Left colon (tissue), 2 donors: ENCODE results near the gene FUT4. TPM values are rescaled to one million over a fixed set of nuclear protein-coding genes. Genes with fewer than 3 reads are reported as not detected.
"Not testable (repeated sequence)": the region's sequence is repeated elsewhere in the genome, so short reads cannot be mapped to it uniquely, and the experiment has no call there.

ENCODE experiments used
- ATAC-seq: fragments of 200-7000 bp; cut with Tn5 transposase; one replicate; pipeline ENCODE4 v1.9.1; 2020; ENCODE audit warnings: mild to moderate bottlenecking, moderate library complexity
- DNase-seq, 2 donors: peaks; one replicate each; pipeline ENCODE4 v3.0.0-alpha.2; 2020
- intact Hi-C, 2 donors: fragments of 100-400 bp; cut with DNase I in 1 of 2; cut with micrococcal nuclease in 1 of 2; formaldehyde crosslinking; loops; one replicate each; pipeline versions ENCODE4 v1.11.2 to v1.14.0; 2022; cut with DNase I, micrococcal nuclease
- long read RNA-seq: library from polyadenylated mRNA; unstranded; transcript quantifications from one replicate; pipeline ENCODE4 v2.0.0, GENCODE V29; 2021
- total RNA-seq, 2 donors: library from RNA; stranded (reverse); fragmentation: NEBNext Ultra II Directional; extraction: Animal tissue kit (Norgen Biotek cat#: 25700); gene quantifications; one replicate each; pipeline ENCODE4 v1.2.1, GENCODE V29; 2021
- donor health status: DM: no; HTN: no; CAD: no.
- donor health status: DM: yes; HTN: yes; CAD: no.

FUT4 gene
- 10 to 100 TPM; 21.8 to 29.9 TPM for total RNA-seq
- long read RNA-seq, full-length matches to known transcripts: 69 of 69 reads
- long read RNA-seq, partial matches to known transcripts: 0 of 69 reads
- long read RNA-seq, other reads (novel, unspliced or antisense): 0 of 69 reads

GRCh38 chr11:94543695-94544645 is at the start of gene FUT4:
TSS of gene FUT4 (plus strand) at chr11:94543921. CDS start at chr11:94544134, 213 bp downstream.
- ATAC-seq (peak; percentile 81), DNase-seq (peak; percentile 92 to 93)
- intact Hi-C loops: no loop called here

DNA sequence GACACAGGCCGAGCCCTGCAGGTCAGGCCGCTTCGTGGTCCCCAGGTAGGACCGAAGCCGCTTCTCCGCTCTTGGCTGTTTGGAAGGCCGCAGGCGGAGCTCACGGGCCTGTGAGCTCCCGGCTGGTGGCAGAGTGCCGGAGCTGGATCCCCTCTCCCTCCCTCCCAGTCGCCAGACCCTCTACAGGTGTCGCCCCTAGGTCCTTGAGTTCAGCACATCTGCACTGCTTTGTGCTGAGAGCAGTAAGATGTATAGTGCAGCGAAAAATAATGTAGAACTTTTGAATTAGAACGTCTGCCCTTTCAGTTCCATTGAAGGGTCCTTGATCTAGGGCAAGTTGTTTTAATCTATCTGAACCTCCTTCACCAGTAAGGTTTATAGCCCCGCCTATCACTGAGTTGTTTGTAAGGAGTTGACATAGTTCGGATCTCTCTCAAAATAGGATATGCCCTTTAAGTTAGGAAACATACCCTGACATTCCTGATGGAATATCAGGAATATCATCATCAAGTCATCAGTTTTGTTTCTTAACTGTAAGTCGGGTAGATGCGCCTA is 49.5 kb upstream of the FUT4 start:
- DNase-seq: no peak
- intact Hi-C loops: no loop called here

DNA sequence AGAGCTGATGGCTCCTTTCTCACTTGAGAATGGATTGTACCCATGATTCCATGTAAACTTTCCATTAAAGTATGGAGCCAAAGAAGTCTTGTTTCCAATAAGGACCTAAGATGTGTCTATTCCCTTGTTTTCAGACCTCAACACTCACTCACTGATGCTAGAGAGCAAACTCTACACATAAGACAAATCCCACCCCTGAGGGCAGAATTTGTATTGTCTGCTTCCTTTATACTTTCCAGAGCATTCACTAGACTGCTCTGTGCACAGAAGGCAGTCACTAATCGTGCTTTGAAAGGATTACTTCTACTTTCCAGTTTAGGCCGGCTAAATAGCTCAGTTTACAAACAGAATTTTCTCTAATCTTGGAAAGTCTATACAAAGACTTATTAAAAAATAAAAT is 43.5 kb upstream of the FUT4 start:
- DNase-seq (no peak), ATAC-seq (no peak)
- intact Hi-C loops: no loop called here

More for the DNA sequence above, 49.5 kb upstream of the FUT4 start:
- peak; percentile 60 for ATAC-seq

GRCh38 chr11:94501522-94501921 is 42.2 kb upstream of the FUT4 start:
- ATAC-seq: no peak
- DNase-seq: no peak
- intact Hi-C loops: no loop called here

DNA sequence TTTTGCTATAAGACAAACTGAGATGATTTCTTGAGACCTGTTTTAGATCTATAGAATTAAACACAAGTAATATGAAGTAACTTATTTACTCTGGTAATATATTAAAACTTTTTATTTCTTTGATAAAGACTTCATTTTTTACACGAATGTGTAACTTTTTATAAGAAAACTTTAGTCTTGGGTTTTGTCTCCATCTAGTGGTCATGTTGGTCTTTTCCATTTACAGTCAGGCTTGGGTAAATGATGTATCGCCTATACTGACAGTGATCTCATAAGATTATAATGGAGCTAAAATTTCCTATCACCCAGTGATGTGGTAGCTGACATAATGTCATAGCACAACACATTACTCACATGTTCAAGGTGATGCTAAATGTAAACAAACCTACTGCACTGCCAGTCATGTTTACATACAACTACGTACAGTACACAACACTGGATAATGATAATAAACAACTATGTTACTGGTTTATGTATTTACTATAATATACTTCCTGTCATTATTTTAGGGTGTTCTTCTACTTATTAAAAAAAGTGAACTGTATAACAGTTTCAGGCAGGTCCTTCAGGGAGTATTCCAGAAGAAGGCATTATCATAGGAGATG is 38.9 kb upstream of the FUT4 start:
- DNase-seq (no peak), ATAC-seq (peak; percentile 66)
- intact Hi-C loops: loop anchor here in 1 of 2 donors (5.0 kb wide), 1 partner anchor 607 kb away; no protein-coding TSS in a partner anchor

- intact Hi-C loops: loop anchor here in 1 of 2 donors (5.0 kb wide), 1 partner anchor 609 kb away; no protein-coding TSS in a partner anchor
- not testable (repeated sequence) for DNase-seq, ATAC-seq
Observed at GRCh38 chr11:94506513-94506912, 37.2 kb upstream of the FUT4 start.

DNA sequence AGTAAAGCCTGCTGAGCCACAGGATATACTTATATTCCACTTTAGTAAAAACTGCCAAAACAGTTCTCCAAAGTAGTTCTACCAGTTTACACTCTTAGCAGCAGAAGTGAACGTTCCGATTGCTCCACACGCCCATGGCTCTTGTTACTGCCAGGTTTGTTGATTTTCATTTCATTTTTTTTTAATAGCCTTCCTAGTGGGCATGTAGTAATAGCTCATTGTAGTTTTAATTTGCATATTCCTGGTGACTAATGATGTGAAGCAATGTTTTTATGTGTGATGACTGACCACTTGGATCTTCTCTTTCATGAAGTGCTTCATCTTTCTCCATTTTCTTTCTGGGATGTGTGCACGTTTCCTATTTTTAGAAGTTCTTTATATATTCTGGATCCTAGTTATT is 36.2 kb upstream of the FUT4 start:
- ATAC-seq: no peak

GRCh38 chr11:94511932-94512781 is 31.6 kb upstream of the FUT4 start, which contains the start of gene C11orf97:
TSS of gene C11orf97 (plus strand) at chr11:94512461. CDS start at chr11:94512529, 68 bp downstream.
- intact Hi-C loops: no loop called here
- DNase-seq (peak; percentile 47 to 73), ATAC-seq (peak; percentile 75)

More for the DNA sequence above, 36.2 kb upstream of the FUT4 start:
- DNase-seq: no peak
- intact Hi-C loops: loop anchor here in 1 of 2 donors (5.0 kb wide), 1 partner anchor 610 kb away; no protein-coding TSS in a partner anchor

DNA sequence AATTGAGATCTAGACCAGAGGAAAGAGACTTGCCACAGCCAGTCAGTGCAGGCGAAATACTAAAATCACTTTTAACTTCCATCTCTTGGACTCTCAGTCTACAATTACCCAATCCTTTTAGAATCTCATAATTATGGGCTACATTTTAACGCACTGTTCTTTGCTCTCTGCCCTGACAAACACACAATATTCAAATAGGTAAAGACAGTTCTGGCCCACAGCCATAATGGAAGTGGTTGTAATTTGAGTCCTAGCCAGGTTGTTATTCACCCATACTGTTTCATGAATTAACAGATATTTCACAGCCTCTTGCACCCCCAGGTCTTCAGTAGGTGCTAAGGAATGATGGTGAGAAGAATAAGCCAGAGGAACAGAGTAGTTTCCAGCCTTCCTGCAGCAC is 30.6 kb upstream of the FUT4 start:
- intact Hi-C loops: no loop called here
- DNase-seq: peak in 1 of 2 donors; percentile 51
- peak; percentile 94 for ATAC-seq

- no peak for DNase-seq
- ATAC-seq: no peak
- intact Hi-C loops: loop anchor here in 1 of 2 donors (5.0 kb wide), 1 partner anchor 87 kb away; no protein-coding TSS in a partner anchor
Observed at GRCh38 chr11:94515398-94515797, 28.3 kb upstream of the FUT4 start.

GRCh38 chr11:94516725-94517124 is 27.0 kb upstream of the FUT4 start:
- DNase-seq (no peak), ATAC-seq (no peak)
- intact Hi-C loops: loop anchor here in 1 of 2 donors (5.0 kb wide), 1 partner anchor 86 kb away; no protein-coding TSS in a partner anchor

DNA sequence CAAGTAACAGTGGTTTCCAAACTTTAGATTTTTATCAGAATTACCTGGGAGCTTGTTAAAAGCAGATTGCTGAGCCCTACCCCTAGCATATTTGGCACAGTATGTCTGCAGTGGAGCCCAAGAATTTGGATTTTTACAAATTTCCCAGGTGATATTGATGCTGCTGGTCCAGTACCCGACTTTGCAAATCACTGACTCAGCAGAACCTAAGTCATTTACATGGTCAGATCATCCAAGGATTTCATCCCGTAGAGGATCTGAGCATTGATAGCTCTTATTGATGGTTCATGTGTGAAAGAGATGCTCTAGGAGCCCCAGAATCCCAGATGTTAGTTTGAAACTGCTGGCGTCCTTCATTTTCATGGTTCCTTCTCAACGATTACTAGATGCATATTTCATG is 25.4 kb upstream of the FUT4 start:
- intact Hi-C loops: loop anchor here in 1 of 2 donors (5.0 kb wide), 1 partner anchor 84 kb away; no protein-coding TSS in a partner anchor

GRCh38 chr11:94519478-94520084 is 24.1 kb upstream of the FUT4 start:
- no peak for DNase-seq
- intact Hi-C loops: loop anchor here in 1 of 2 donors (5.0 to 10.0 kb wide), 2 partner anchors 83 to 375 kb away; no protein-coding TSS in a partner anchor

More for the DNA sequence above, 25.4 kb upstream of the FUT4 start:
- no peak for ATAC-seq
- no peak for DNase-seq

GRCh38 chr11:94521684-94522083 is 22.0 kb upstream of the FUT4 start:
- peak; percentile 85 for ATAC-seq
- intact Hi-C loops: loop anchor here in 1 of 2 donors (10.0 kb wide), 1 partner anchor 373 kb away; no protein-coding TSS in a partner anchor

More at GRCh38 chr11:94519478-94520084, 24.1 kb upstream of the FUT4 start:
- peak; percentile 56 for ATAC-seq

DNA sequence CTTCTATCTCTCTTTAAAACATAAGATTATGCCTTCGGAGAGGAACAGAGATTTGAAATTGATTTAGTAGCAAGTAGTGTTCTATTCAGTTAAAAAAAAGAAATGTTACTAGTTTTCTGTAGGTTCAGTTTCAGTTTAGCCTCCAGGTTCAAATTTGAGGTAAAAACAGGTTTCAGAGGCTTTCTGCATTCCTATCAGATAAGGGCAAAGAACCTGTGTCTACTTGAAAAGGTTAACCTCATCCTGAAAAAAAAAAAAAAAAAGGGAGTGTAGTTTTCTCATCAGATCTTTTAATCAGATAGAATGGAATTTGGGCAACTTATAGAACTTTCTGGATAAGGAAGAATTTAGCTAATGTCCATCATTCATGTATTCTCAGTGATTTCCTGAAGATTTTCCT is 19.4 kb upstream of the FUT4 start:
- ATAC-seq (no peak), DNase-seq (no peak)
- intact Hi-C loops: loop anchor here in 1 of 2 donors (10.0 kb wide), 1 partner anchor 370 kb away; no protein-coding TSS in a partner anchor

More at GRCh38 chr11:94521684-94522083, 22.0 kb upstream of the FUT4 start:
- no peak for DNase-seq

DNA sequence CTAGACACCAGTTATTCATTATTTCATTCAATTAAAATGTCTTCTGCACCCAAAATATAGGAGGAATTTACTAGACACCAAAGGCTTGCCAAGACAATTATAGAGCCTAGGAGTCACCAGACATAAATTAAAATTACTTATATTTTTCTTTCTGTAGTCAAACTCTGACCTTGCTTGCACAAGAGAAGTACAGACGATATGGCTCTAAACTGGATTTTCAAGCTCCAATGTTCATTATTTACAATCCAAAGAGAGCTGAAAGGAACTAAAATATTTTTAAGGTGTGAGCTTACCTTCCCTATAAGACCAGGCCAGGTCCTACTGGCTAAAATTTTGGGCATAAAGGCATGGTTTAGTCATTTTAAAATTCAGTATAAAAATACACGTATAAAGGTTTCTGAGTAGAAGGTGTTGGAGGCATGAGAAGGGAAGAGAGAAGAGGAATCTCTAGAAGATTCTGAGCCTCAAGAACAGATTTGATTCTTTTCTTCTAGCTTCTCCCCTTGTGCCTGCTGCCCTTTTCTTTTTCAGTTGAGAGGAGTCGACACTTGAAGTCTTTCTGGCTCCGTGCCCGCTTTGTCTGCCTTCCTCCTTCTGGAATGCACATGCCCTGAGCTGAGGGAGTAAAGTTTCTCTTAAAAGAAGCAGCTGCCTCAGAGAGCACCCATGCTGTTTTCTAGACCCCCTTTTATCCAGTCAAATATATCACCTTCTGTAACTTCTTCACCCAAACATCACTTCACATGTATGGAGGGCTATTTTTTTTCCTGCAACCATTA is 18.0 kb upstream of the FUT4 start:
- peak; percentile 79 for ATAC-seq
- intact Hi-C loops: loop anchor here in 1 of 2 donors (10.0 kb wide), 1 partner anchor 369 kb away; no protein-coding TSS in a partner anchor
- peak; percentile 82 to 93 for DNase-seq
